IPS-NIHi11 (cell line): ENCODE data around the gene CLDN4.

Source experiments
- DNase-seq: peaks from one replicate; pipeline ENCODE4 v3.0.0; 2012; ENCODE audit warnings: mixed read lengths, low spot score

The CLDN4 gene

GRCh38 chr7:73872056-73872908 is 41.5 kb downstream of the CLDN4 start:
- DNase-seq = peak; percentile 7

GRCh38 chr7:73876361-73876760 is 45.6 kb downstream of the CLDN4 start:
- no peak for DNase-seq

GRCh38 chr7:73876973-73877372 is 46.2 kb downstream of the CLDN4 start:
- no peak for DNase-seq

GRCh38 chr7:73879977-73880681 is 49.3 kb downstream of the CLDN4 start:
- no peak for DNase-seq

- no peak for DNase-seq
Measured at GRCh38 chr7:73880755-73881328, 50.0 kb downstream of the CLDN4 start.

- DNase-seq = no peak
Measured at GRCh38 chr7:73881352-73882046, 50.7 kb downstream of the CLDN4 start.

GRCh38 chr7:73882047-73882402 is 51.2 kb downstream of the CLDN4 start:
- no peak for DNase-seq
